BE2C (cell line): ENCODE measurements around the gene SLC39A13. TPM values are rescaled to one million over a fixed set of nuclear protein-coding genes. Genes with fewer than 3 reads are reported as not detected.

Experiments used
- DNase-seq: peaks from one replicate; pipeline ENCODE4 v3.0.0-alpha.2; 2020
- H3K27me3 ChIP-seq: fragments of 250-450 bp; sonication (Bioruptor Pico); 2 replicates; pipeline ENCODE4 v1.5.1; 2020; ENCODE audit warnings: mild to moderate bottlenecking
- H3K36me3 ChIP-seq: fragments of 250-450 bp; sonication (Bioruptor Pico); 2 replicates; pipeline ENCODE4 v1.5.1; 2020; ENCODE audit warnings: mild to moderate bottlenecking
- H3K4me1 ChIP-seq: fragments of 250-450 bp; sonication (Bioruptor Pico); 2 replicates; pipeline ENCODE4 v1.5.1; 2020
- H3K4me3 ChIP-seq: 2 replicates; pipeline ENCODE4 v1.5.1; 2011; ENCODE audit warnings: low read depth, low read length
- H3K9me3 ChIP-seq: fragments of 250-450 bp; sonication (Bioruptor Pico); 2 replicates; pipeline ENCODE4 v1.5.1; 2020
- CTCF ChIP-seq: IDR thresholded peaks from 2 replicates; pipeline ENCODE4 v1.5.1; 2012; ENCODE audit warnings: mild to moderate bottlenecking, low read depth, low read length
- polyA plus RNA-seq: library from polyadenylated mRNA; unstranded; fragments of >200 nt; gene quantifications from one replicate; pipeline ENCODE4 v1.2.1, GENCODE V29; 2012; ENCODE audit warnings: low read depth, missing spikeins; ENCODE audit not compliant: insufficient read length, insufficient read depth

SLC39A13 gene
- polyA plus RNA-seq, result 41.0 TPM

- peak within 1 kb of the TSS; percentile 74 for H3K4me3 ChIP-seq
- H3K4me1 ChIP-seq, result no peaks in the 10 kb centered on the region
- H3K36me3 ChIP-seq, result peaks cover 2% of the 10 kb centered on the region; the same call in 1 of the 2 replicates
- peak; percentile 91 for DNase-seq
- no peaks in the 10 kb centered on the region for H3K9me3 ChIP-seq
- TF ChIP-seq CTCF, result peak; percentile 45
- H3K27me3 ChIP-seq, result no peaks in the 10 kb centered on the region
Measured at GRCh38 chr11:47407746-47408590, at the start of gene SLC39A13. Gene SLC39A13 (plus strand): TSS chr11:47408590. CDS start chr11:47410095, 1,505 bp downstream.

- no peaks in the 10 kb centered on the region for H3K9me3 ChIP-seq
- H3K36me3 ChIP-seq, result no peaks in the 10 kb centered on the region
- DNase-seq, result no peak
- H3K27me3 ChIP-seq, result no peaks in the 10 kb centered on the region
- no peak for TF ChIP-seq CTCF
- H3K4me1 ChIP-seq, result no peaks in the 10 kb centered on the region
- no peak overlapping the region for H3K4me3 ChIP-seq
Measured at GRCh38 chr11:47358731-47359051, 49.7 kb upstream of the SLC39A13 start.

GRCh38 chr11:47359162-47359561 lies 49.2 kb upstream of the SLC39A13 start:
- TF ChIP-seq CTCF, result no peak
- no peaks in the 10 kb centered on the region for H3K4me1 ChIP-seq
- DNase-seq, result no peak
- H3K9me3 ChIP-seq, result no peaks in the 10 kb centered on the region
- H3K27me3 ChIP-seq, result no peaks in the 10 kb centered on the region
- H3K4me3 ChIP-seq, result no peak overlapping the region
- no peaks in the 10 kb centered on the region for H3K36me3 ChIP-seq

GRCh38 chr11:47359586-47359985 lies 48.8 kb upstream of the SLC39A13 start:
- H3K27me3 ChIP-seq, result no peaks in the 10 kb centered on the region
- no peak for DNase-seq
- H3K4me1 ChIP-seq, result no peaks in the 10 kb centered on the region
- no peak for TF ChIP-seq CTCF
- no peaks in the 10 kb centered on the region for H3K36me3 ChIP-seq
- no peak overlapping the region for H3K4me3 ChIP-seq
- no peaks in the 10 kb centered on the region for H3K9me3 ChIP-seq

GRCh38 chr11:47360341-47360740 lies 48.0 kb upstream of the SLC39A13 start:
- Histone ChIP-seq H3K36me3 (no peaks in the 10 kb centered on the region), H3K4me3 (no peak overlapping the region), H3K9me3 (no peaks in the 10 kb centered on the region), H3K27me3 (no peaks in the 10 kb centered on the region), H3K4me1 (no peaks in the 10 kb centered on the region)
- DNase-seq, result no peak
- TF ChIP-seq CTCF, result no peak

GRCh38 chr11:47361419-47361818 lies 47.0 kb upstream of the SLC39A13 start:
- Histone ChIP-seq H3K36me3 (no peaks in the 10 kb centered on the region), H3K4me3 (no peak overlapping the region), H3K9me3 (no peaks in the 10 kb centered on the region), H3K27me3 (no peaks in the 10 kb centered on the region), H3K4me1 (no peaks in the 10 kb centered on the region)
- TF ChIP-seq CTCF, result no peak
- no peak for DNase-seq
